Spleen (tissue), 7 donors: ENCODE results near the gene TMEM245.

Experiments
- CTCF ChIP-seq, 11 experiments: fragments of 200-600 bp in 7 of 11; fragments of 450-650 bp in 4 of 11; sonication (generic) in 4 of 11; IDR thresholded peaks in 8 of 11; conservative IDR thresholded peaks in 3 of 11; 1 replicate in 7 of 11; 2 replicates in 4 of 11; pipeline versions ENCODE4 v1.4.0 to v1.8.0; 2016 to 2021; ENCODE audit warnings: antibody characterized with exemption in 11 of 11, inconsistent platforms in 4 of 11, mild to moderate bottlenecking in 1 of 11
- POLR2A ChIP-seq, 3 donors: fragments of 450-650 bp; IDR thresholded peaks; one replicate each; pipeline ENCODE4 v1.5.1; 2017; ENCODE audit warnings: antibody characterized with exemption in 3 of 3, mild to moderate bottlenecking in 1 of 3
- donor health status: DM: no; HTN: no; CAD: no; lungs with moderate emphysema.
- donor health status: DM: no; HTN: no; CAD: no.
- donor health status: DM: no; HTN: no; CAD: no.

GRCh38 chr9:109110329-109111021, 9.3 kb downstream of the TMEM245 start:
- TF ChIP-seq POLR2A (IDR thresholded peaks at IDR 0.05) (no peak), CTCF (IDR thresholded peaks at IDR 0.05 in 8 of 11, conservative IDR thresholded peaks at IDR 0.05 in 3 of 11) (no peak)
